Endothelial cell of umbilical vein (primary cell): ENCODE results near the gene USP34. TPM values are rescaled to one million over a fixed set of nuclear protein-coding genes. Genes with fewer than 3 reads are reported as not detected.

Source experiments
- BruUV-seq: library from RNA; stranded (reverse); fragments of 400-500 nt; replicated peaks from 2 replicates; lab custom pipeline; 2021; lab: Mats Ljungman, UMichigan
- CTCF ChIA-PET: fragments of 300-600, 350-600 bp; sonication (Branson Sonifier 250); formaldehyde crosslinking; loops from one replicate; lab custom pipeline; 2021; ENCODE audit warnings: antibody characterized with exemption, inconsistent platforms; lab: Charles Lee
- POLR2A ChIA-PET: fragments of 300-600, 350-600 bp; sonication (Branson Sonifier 250); formaldehyde crosslinking; loops from one replicate; lab custom pipeline; 2021; ENCODE audit warnings: antibody characterized with exemption, inconsistent platforms; lab: Charles Lee
- DNase-seq: peaks from one replicate; pipeline ENCODE4 v3.0.0-alpha.2; 2011; ENCODE audit warnings: low read depth, low spot score
- FAIRE-seq: peaks from 2 replicates; lab custom pipeline; 2011; peaks lifted over from hg19 to GRCh38; lab: Jason Lieb, UNC
- H2AFZ ChIP-seq: 2 replicates; pipeline ENCODE4 v1.6.0; 2012; ENCODE audit warnings: low read depth, low read length, control low read depth, inconsistent platforms
- H3K27ac ChIP-seq: 2 replicates; pipeline ENCODE4 v1.5.1; 2011; ENCODE audit warnings: low read depth, mild to moderate bottlenecking, control low read depth, low read length, moderate library complexity; ENCODE audit not compliant: insufficient read depth
- H3K27me3 ChIP-seq, 2 experiments: 2 replicates each; pipeline versions ENCODE4 v1.6.0 to v1.6.1; 2011; ENCODE audit warnings: low read length in 2 of 2, mixed read lengths in 1 of 2; ENCODE audit not compliant: control insufficient read depth in 2 of 2, insufficient read depth in 2 of 2
- H3K36me3 ChIP-seq, 2 experiments: 2 replicates in 1 of 2; 3 replicates in 1 of 2; pipeline ENCODE4 v1.5.1; 2011; ENCODE audit warnings: low read length in 2 of 2, mild to moderate bottlenecking in 1 of 2, moderate library complexity in 1 of 2; ENCODE audit not compliant: control insufficient read depth in 2 of 2, insufficient read depth in 2 of 2; ENCODE audit errors: extremely low read depth in 1 of 2
- H3K4me1 ChIP-seq: 3 replicates; pipeline ENCODE4 v1.5.1; 2011; ENCODE audit warnings: mild to moderate bottlenecking, low read length; ENCODE audit not compliant: control insufficient read depth, insufficient read depth; ENCODE audit errors: extremely low read depth
- H3K4me2 ChIP-seq: 2 replicates; pipeline ENCODE4 v1.6.1; 2011; ENCODE audit warnings: low read length, control low read depth, mixed read lengths; ENCODE audit not compliant: insufficient read depth
- H3K4me3 ChIP-seq, 3 experiments: fragments of 200-600 bp in 1 of 3; sonication (generic), shearing (Covaris generic) in 1 of 3; replicated peaks in 1 of 3; 2 replicates each; pipeline ENCODE4 v1.5.1; 2011 to 2016; ENCODE audit warnings: control low read depth in 3 of 3, low read length in 3 of 3, mild to moderate bottlenecking in 2 of 3, inconsistent platforms in 1 of 3, low read depth in 1 of 3, moderate library complexity in 1 of 3; ENCODE audit not compliant: insufficient read depth in 1 of 3
- H3K79me2 ChIP-seq: 2 replicates; pipeline ENCODE4 v1.6.0; 2012; ENCODE audit warnings: low read length, inconsistent platforms; ENCODE audit not compliant: control insufficient read depth, insufficient read depth
- H3K9ac ChIP-seq: replicated peaks from 2 replicates; pipeline ENCODE3; 2011; ENCODE audit warnings: low read length, control low read depth; ENCODE audit not compliant: insufficient read depth; ENCODE audit errors: extremely low read depth
- H3K9me1 ChIP-seq: replicated peaks from 3 replicates; pipeline ENCODE4 v1.6.0; 2011; ENCODE audit warnings: mild to moderate bottlenecking, low read length; ENCODE audit not compliant: control insufficient read depth, insufficient read depth; ENCODE audit errors: extremely low read depth
- H3K9me3 ChIP-seq: replicated peaks from 2 replicates; pipeline ENCODE4 v1.5.1; 2012; ENCODE audit warnings: low read length, inconsistent platforms; ENCODE audit not compliant: control insufficient read depth, insufficient read depth
- H4K20me1 ChIP-seq: replicated peaks from 2 replicates; pipeline ENCODE3; 2011; ENCODE audit warnings: mild to moderate bottlenecking, low read length; ENCODE audit not compliant: control insufficient read depth, insufficient read depth; ENCODE audit errors: extremely low read depth
- EZH2 ChIP-seq: IDR thresholded peaks from 2 replicates; pipeline ENCODE4 v1.6.1; 2012; ENCODE audit warnings: borderline replicate concordance, low read depth, mild to moderate bottlenecking, moderate library complexity, low read length, inconsistent platforms; ENCODE audit not compliant: severe bottlenecking
- GATA2 ChIP-seq: IDR thresholded peaks from 2 replicates; pipeline ENCODE4 v1.7.0; 2011; ENCODE audit warnings: low read depth, mild to moderate bottlenecking, moderate library complexity, mixed read lengths, low read length; ENCODE audit not compliant: insufficient read length, insufficient read depth
- dilution Hi-C: fragments of 300-500 bp; cut with MboI; formaldehyde crosslinking; loops from one replicate; pipeline ENCODE4 v1.15.0; 2019; ENCODE audit warnings: low sequenced_read_pairs; ENCODE audit not compliant: extremely low pct_ligation_motif_present
- intact Hi-C: fragments of 100-400 bp; cut with micrococcal nuclease; formaldehyde crosslinking; loops from one replicate; pipeline ENCODE4 v1.10.0; 2022
- polyA plus RNA-seq, 4 experiments: library from polyadenylated mRNA; depleted of rRNA in 3 of 4; stranded (reverse) in 3 of 4; unstranded in 1 of 4; fragments of >200 nt; gene quantifications; 2 replicates each; pipeline versions ENCODE4 v1.2.1 to v1.2.3, GENCODE V29; 2011 to 2012; ENCODE audit warnings: missing spikeins in 1 of 4
- total RNA-seq: library from RNA; stranded (reverse); gene quantifications from 2 replicates; pipeline ENCODE4 v1.2.3, GENCODE V29; 2021
- TF ChIP-seq, protein P1 (sequence below): IDR thresholded peaks from 2 replicates; pipeline ENCODE4 v1.6.1; 2011; ENCODE audit not compliant: insufficient read depth, insufficient read length

The USP34 gene
- total and polyA plus RNA-seq, 2 donors (not counting 3 experiments of a cell fraction or from before 2014, with no cell fraction given), result 46.3 to 96.9 TPM

DNA sequence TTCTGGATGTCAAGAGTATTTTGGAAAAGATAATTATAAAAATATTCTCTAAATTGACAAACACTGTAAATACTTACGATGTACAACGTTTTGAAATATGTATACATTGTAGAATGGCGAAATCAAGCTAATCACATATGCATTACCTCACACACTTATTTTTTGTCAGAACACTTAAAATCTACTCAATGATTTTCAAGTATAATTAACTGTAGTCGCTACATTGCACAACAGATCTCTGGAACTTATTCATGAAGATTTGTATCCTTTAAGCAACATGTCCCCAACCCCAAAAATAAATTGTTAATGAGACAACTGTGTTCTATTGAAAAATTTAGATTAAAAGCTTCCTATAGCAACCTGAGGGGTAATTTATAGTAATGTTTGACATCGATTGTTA lies 249.1 kb downstream of the USP34 start:
- Histone ChIP-seq H3K79me2 (no peaks in the 10 kb centered on the region), H3K36me3 (peaks cover 4 to 5% of the 10 kb centered on the region in 2 experiments), H3K9me3 (no peaks in the 10 kb centered on the region), H3K4me1 (no peaks in the 10 kb centered on the region), H2AFZ (no peak overlapping the region), H3K4me3 (no peak overlapping the region), H3K9me1 (no peaks in the 10 kb centered on the region), H4K20me1 (no peaks in the 10 kb centered on the region), H3K4me2 (no peak overlapping the region), H3K27me3 (no peaks in the 10 kb centered on the region), H3K9ac (no peak overlapping the region), H3K27ac (no peak overlapping the region)
- intact Hi-C loops, result no loop called here
- BruUV-seq, result no TSS peak
- ChIA-PET POLR2A (no interaction called here), CTCF (interaction anchor here (0.7 to 1.0 kb wide), 2 partner anchors 10 to 17 kb away, joined by 3 read pairs; no protein-coding TSS in a partner anchor)
- DNase-seq (no peak), FAIRE-seq (no peak)
- TF ChIP-seq, protein P1, sequence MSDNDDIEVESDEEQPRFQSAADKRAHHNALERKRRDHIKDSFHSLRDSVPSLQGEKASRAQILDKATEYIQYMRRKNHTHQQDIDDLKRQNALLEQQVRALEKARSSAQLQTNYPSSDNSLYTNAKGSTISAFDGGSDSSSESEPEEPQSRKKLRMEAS, result no peak
- no peak for TF ChIP-seq EZH2
- dilution Hi-C loops, result no loop called here

DNA sequence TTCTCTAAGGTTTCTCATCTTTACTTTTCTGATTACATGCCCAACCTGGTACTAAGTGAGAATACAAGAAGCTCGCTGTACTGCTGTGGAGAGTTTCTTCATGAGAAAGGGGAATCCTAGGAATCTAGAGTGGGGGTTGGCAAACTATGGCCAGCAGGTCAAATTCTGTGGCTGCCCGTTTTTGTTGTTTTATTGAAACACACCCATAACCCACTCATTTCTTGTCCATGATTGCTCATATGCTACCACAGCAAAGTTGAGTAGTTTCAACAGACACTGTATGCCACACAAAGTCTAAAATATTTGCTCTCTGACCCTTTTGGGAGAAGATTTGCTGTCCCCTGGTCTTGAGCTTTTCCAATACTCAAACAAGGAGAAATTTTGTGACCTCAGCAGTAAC lies 250.1 kb downstream of the USP34 start:
- BruUV-seq, result no TSS peak
- H3K4me1 ChIP-seq, result no peaks in the 10 kb centered on the region
- H3K9ac ChIP-seq, result no peak overlapping the region
- FAIRE-seq, result no peak
- intact Hi-C loops (no loop called here), dilution Hi-C loops (no loop called here)
- H4K20me1 ChIP-seq, result no peaks in the 10 kb centered on the region
- POLR2A ChIA-PET, result no interaction called here
- H3K27ac ChIP-seq, result no peak overlapping the region
- no peak overlapping the region for H3K4me2 ChIP-seq
- no peak overlapping the region for H2AFZ ChIP-seq
- no peaks in the 10 kb centered on the region for H3K9me3 ChIP-seq
- no peak overlapping the region for H3K4me3 ChIP-seq
- H3K27me3 ChIP-seq, result no peaks in the 10 kb centered on the region
- TF ChIP-seq GATA2, result no peak
- no peaks in the 10 kb centered on the region for H3K79me2 ChIP-seq
- DNase-seq, result no peak
- no peaks in the 10 kb centered on the region for H3K9me1 ChIP-seq
- CTCF ChIA-PET, result interaction anchor here (1.2 kb wide), 1 partner anchor 153 kb away, joined by 3 read pairs; no protein-coding TSS in a partner anchor
- peaks cover 4 to 5% of the 10 kb centered on the region in 2 experiments for H3K36me3 ChIP-seq
